Esophagus (tissue), 2 donors: ENCODE data around the gene RPL29. TPM values are rescaled to one million over a fixed set of nuclear protein-coding genes. Genes with fewer than 3 reads are reported as not detected.

ENCODE experiments used
- H3K27ac ChIP-seq, 2 donors: one replicate each; pipeline ENCODE4 v1.5.1; 2013; ENCODE audit warnings: low read depth in 2 of 2, mild to moderate bottlenecking in 2 of 2, inconsistent platforms in 1 of 2, low read length in 1 of 2, moderate library complexity in 1 of 2
- H3K27me3 ChIP-seq, 2 donors: one replicate each; pipeline ENCODE4 v1.6.1; 2013; ENCODE audit warnings: low read length in 2 of 2, control low read depth in 1 of 2, mild to moderate bottlenecking in 1 of 2; ENCODE audit not compliant: insufficient read depth in 2 of 2, control insufficient read depth in 1 of 2
- H3K36me3 ChIP-seq, 2 donors: one replicate each; pipeline ENCODE4 v1.6.1; 2013; ENCODE audit warnings: low read length in 1 of 2; ENCODE audit not compliant: control insufficient read depth in 2 of 2, insufficient read depth in 2 of 2
- H3K4me1 ChIP-seq, 2 donors: one replicate each; pipeline ENCODE4 v1.6.1; 2013; ENCODE audit warnings: low read length in 1 of 2; ENCODE audit not compliant: control insufficient read depth in 2 of 2, insufficient read depth in 2 of 2
- H3K4me3 ChIP-seq, 2 donors: one replicate each; pipeline ENCODE4 v1.5.1; 2013; ENCODE audit warnings: low read length in 2 of 2, mild to moderate bottlenecking in 2 of 2, low read depth in 1 of 2, moderate library complexity in 1 of 2
- H3K9me3 ChIP-seq, 2 donors: one replicate each; pipeline ENCODE4 v1.6.1; 2013; ENCODE audit warnings: mild to moderate bottlenecking in 2 of 2, low read depth in 1 of 2, low read length in 1 of 2, moderate library complexity in 1 of 2; ENCODE audit not compliant: control insufficient read depth in 2 of 2, insufficient read depth in 1 of 2
- WGBS, 2 donors: extraction: QIAGEN DNeasy Blood & Tissue Kit; methylation state at CpG; one replicate each; pipeline ENCODE4 v1.1.7; 2013; 5-methylcytosine and 5-hydroxymethylcytosine counted together
- polyA plus RNA-seq, 2 donors: library from polyadenylated mRNA; stranded (reverse); fragments of 200-250 nt; gene quantifications; one replicate each; pipeline ENCODE4 v1.2.3, GENCODE V29; 2013
- donor health status: healthy with polysubstance abuse.
- donor health status: Bipolar disorder and iron deficiency.

The RPL29 gene
- polyA plus RNA-seq, 2 donors = 2,351 to 2,556 TPM

GRCh38 chr3:51962854-51963530, 32.7 kb downstream of the RPL29 start:
- Histone ChIP-seq H3K27me3 (no peaks in the 10 kb centered on the region), H3K4me1 (peaks cover 5 to 9% of the 10 kb centered on the region in 2 donors), H3K27ac (no peak overlapping the region), H3K36me3 (peaks cover 2 to 13% of the 10 kb centered on the region in 2 donors), H3K9me3 (no peaks in the 10 kb centered on the region), H3K4me3 (no peak overlapping the region)
- 73 to 75% methylated on average over 6 of the region's 6 CpGs for WGBS, 2 donors

DNA sequence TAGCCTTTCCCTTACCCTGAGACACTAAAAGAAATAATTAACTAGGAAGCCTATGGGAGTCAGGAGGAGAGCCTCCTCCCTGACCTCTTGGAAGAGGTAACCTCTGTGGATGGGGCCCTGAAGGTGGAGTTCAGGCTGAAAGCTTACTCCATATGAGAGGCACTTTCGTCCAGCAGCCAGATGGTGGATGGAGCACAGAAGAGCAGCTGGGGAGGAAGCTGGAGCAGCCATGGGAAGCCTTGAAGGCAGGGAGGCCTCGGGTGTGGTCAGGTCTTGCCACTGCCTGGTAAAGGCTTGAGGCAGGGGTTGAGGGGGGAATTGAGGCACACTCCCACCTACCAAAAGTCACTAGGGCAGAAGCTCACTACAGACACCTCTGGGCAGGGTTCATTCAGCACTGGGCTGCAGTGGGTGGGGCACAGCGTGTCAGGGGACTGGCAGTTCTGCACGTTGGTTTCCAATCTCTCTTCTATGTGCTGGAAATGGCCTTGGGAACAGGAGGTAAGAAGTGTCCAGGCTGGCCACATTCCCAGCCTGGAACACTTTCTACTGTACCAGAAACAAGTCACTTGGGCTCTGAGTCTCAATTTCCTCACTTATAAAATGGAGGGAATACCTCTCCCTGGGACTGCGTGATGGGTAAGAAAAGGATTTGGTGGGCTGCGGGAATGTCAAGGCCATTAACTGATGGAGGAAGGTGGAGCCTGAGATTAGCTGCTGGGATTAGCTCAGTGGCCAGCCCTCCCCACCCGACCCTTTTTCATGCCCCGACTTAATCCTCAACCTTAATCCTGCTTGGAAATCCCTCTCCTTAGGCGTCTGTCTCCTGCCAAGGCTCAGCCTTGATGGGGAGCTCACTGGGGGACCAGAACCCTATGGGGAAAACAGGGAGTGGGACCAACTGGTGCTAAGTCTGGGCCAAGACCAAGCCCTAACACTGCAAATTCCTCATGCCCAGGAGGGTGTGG, 33.8 kb downstream of the RPL29 start:
- peaks cover 5 to 6% of the 10 kb centered on the region in 2 donors for H3K4me1 ChIP-seq
- H3K4me3 ChIP-seq = no peak overlapping the region
- no peaks in the 10 kb centered on the region for H3K9me3 ChIP-seq
- H3K27me3 ChIP-seq = no peaks in the 10 kb centered on the region
- peaks cover 2 to 13% of the 10 kb centered on the region in 2 donors for H3K36me3 ChIP-seq
- 49 to 54% methylated on average over 9 of the region's 9 CpGs for WGBS, 2 donors
- no peak overlapping the region for H3K27ac ChIP-seq

GRCh38 chr3:51961011-51961410, 34.7 kb downstream of the RPL29 start:
- no peaks in the 10 kb centered on the region for H3K27me3 ChIP-seq
- H3K4me3 ChIP-seq = no peak overlapping the region
- H3K4me1 ChIP-seq = peaks cover 3 to 11% of the 10 kb centered on the region in 2 donors
- peaks cover 2 to 13% of the 10 kb centered on the region in 2 donors for H3K36me3 ChIP-seq
- H3K27ac ChIP-seq = no peak overlapping the region
- no peaks in the 10 kb centered on the region for H3K9me3 ChIP-seq
- 92 to 95% methylated on average over 18 of the region's 18 CpGs for WGBS, 2 donors

DNA sequence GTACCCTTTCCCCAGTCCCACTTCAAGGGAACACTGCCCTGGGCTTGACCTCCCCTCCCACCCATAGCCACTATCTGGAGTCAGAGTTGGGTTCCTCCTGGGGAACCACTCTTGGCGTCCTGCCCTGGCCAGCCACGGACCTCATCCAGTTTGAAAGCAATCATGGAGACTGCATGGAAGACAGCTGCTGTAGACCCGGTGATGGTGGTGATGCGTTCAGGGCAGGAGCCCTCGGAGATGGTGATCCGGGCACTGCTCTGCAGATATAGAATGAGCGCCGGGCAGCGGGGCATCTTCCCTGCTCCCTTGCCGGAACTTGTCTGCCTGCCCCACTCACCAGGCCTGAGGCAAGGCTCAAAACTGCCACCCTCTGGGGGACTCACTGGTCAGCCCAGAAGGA, 35.3 kb downstream of the RPL29 start:
- Histone ChIP-seq H3K27me3 (peaks cover 0 to 2% of the 10 kb centered on the region in 2 donors), H3K9me3 (no peaks in the 10 kb centered on the region), H3K27ac (no peak overlapping the region), H3K4me3 (no peak overlapping the region), H3K36me3 (peaks cover 2 to 13% of the 10 kb centered on the region in 2 donors), H3K4me1 (peaks cover 8 to 16% of the 10 kb centered on the region in 2 donors)
- 87 to 91% methylated on average over 10 of the region's 10 CpGs for WGBS, 2 donors

DNA sequence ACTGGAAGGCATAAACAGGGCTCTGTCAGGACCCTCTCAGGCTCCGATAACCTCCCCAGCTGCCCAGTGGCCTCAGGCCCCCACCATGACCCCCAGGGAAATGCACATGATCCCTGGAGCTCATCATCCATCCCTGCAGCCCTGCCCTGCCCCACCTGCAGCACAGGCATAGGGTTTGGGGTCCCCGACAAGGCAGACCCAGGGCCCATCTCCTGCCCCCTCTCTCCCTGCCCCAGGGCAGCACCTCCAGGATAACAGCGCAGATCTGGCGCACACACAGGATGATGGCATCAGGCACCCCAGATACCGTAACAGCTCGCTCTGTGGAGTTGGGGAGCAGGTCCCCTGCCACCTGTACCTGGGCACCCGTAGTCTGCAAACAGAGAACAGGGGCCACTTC, 36.0 kb downstream of the RPL29 start:
- Histone ChIP-seq H3K4me1 (peaks cover 11 to 20% of the 10 kb centered on the region in 2 donors), H3K27ac (no peak overlapping the region), H3K27me3 (peaks cover 0 to 3% of the 10 kb centered on the region in 2 donors), H3K9me3 (no peaks in the 10 kb centered on the region), H3K36me3 (peaks cover 2 to 13% of the 10 kb centered on the region in 2 donors), H3K4me3 (no peak overlapping the region)
- 94 to 96% methylated on average over 7 of the region's 7 CpGs for WGBS, 2 donors

- peaks cover 0 to 3% of the 10 kb centered on the region in 2 donors for H3K27me3 ChIP-seq
- H3K4me3 ChIP-seq = no peak overlapping the region
- 95 to 97% methylated on average over 16 to 20 of the region's 20 CpGs for WGBS, 2 donors
- no peak overlapping the region for H3K27ac ChIP-seq
- no peaks in the 10 kb centered on the region for H3K9me3 ChIP-seq
- peaks cover 2 to 13% of the 10 kb centered on the region in 2 donors for H3K36me3 ChIP-seq
- peaks cover 11 to 20% of the 10 kb centered on the region in 2 donors for H3K4me1 ChIP-seq
These were observed 36.8 kb downstream of the RPL29 start for GRCh38 chr3:51958603-51959521.

DNA sequence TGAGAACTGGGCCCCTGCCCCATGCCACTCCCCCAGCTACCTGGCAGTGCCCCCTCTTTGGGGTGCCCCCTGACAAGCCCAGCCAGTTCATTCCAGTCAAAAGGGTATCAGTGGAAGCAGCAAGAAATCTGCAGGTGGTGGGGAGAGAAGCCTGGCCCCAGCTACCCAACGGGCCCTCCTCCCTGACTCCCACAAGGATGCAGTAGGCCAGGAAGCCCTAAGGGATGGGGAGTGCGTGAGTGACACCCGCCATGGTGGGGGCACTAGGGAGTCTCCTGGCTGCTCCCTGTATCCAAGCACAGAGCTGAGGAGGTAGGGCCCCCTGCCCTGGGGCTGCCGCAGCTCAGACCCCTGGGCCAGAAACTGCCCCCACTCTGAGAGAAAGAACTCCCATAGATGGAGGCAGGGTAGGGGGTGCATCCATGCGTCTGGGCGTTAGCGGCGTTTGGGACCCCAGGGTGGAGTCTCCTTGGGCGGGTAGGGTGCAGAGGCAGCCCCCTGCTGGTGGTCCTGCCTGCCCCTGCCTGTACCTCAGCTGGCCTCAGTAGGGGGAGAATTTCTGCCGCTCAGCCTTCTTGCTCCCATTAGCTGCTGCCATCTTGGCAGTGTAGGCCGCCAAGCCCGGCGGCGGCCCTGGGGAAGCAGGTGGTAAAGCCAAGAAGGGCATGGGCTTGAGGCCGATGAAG, 38.0 kb downstream of the RPL29 start:
- no peak overlapping the region for H3K4me3 ChIP-seq
- WGBS, 2 donors = 92 to 93% methylated on average over 15 of the region's 15 CpGs
- H3K27ac ChIP-seq = no peak overlapping the region
- H3K4me1 ChIP-seq = peaks cover 11 to 20% of the 10 kb centered on the region in 2 donors
- H3K36me3 ChIP-seq = peaks cover 2 to 13% of the 10 kb centered on the region in 2 donors
- peaks cover 0 to 3% of the 10 kb centered on the region in 2 donors for H3K27me3 ChIP-seq
- H3K9me3 ChIP-seq = no peaks in the 10 kb centered on the region

DNA sequence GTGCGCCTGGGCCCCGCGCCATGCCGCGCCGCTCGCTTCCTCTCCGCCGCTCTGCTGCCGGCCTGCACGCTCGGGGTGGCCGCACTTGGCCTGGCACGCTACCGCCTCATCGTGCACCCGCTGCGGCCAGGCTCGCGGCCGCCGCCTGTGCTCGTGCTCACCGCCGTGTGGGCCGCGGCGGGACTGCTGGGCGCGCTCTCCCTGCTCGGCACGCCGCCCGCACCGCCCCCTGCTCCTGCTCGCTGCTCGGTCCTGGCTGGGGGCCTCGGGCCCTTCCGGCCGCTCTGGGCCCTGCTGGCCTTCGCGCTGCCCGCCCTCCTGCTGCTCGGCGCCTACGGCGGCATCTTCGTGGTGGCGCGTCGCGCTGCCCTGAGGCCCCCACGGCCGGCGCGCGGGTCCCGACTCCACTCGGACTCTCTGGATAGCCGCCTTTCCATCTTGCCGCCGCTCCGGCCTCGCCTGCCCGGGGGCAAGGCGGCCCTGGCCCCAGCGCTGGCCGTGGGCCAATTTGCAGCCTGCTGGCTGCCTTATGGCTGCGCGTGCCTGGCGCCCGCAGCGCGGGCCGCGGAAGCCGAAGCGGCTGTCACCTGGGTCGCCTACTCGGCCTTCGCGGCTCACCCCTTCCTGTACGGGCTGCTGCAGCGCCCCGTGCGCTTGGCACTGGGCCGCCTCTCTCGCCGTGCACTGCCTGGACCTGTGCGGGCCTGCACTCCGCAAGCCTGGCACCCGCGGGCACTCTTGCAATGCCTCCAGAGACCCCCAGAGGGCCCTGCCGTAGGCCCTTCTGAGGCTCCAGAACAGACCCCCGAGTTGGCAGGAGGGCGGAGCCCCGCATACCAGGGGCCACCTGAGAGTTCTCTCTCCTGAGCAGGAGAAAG, 39.6 kb downstream of the RPL29 start:
- Histone ChIP-seq H3K27ac (peak overlapping the region; percentile 41 to 69), H3K9me3 (no peaks in the 10 kb centered on the region), H3K4me1 (peaks cover 11 to 18% of the 10 kb centered on the region in 2 donors), H3K27me3 (peaks cover 0 to 3% of the 10 kb centered on the region in 2 donors), H3K36me3 (peaks cover 2 to 13% of the 10 kb centered on the region in 2 donors), H3K4me3 (peak overlapping the region; percentile 35 to 44)
- 4% methylated on average over 72 to 97 of the region's 97 CpGs for WGBS, 2 donors
